ENCODE data around the gene KIAA0319L.

DNA sequence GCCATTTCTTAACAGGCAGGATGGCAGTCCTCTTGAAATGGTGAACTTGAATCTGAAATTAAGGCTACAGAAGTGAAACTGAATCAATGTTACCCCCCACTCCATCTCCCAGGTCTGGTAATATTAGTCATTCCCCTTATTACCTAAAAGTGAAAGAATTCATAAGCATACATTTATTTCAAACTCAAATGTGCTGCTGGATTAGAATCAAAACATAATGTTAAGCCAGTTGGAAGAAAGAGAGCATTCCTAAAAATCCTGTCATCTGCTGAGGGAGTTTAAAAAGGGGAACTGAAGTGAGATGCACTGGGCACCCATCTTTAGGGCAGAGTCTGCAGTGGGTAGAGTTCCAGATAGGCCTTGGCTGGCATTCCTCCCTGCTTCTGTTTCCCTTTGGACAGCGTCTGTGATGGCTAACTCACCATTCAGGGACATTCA lies 17.4 kb downstream of the KIAA0319L start:
- TF ChIP-seq CTCF (IDR thresholded peaks at IDR 0.05) (no peak), POLR2A (IDR thresholded peaks at IDR 0.05) (no peak)

Data from thyroid gland (tissue), 4 donors.